A673 (cell line): ENCODE results near the gene ATG4A. TPM values are rescaled to one million over a fixed set of nuclear protein-coding genes. Genes with fewer than 3 reads are reported as not detected.
A peak's percentile ranks its signal among the peaks of the same experiment; 100 is the strongest.

Experiments
- BruUV-seq: library from RNA; stranded (reverse); fragments of 400-500 nt; replicated peaks from 2 replicates; lab custom pipeline; 2021; lab: Mats Ljungman, UMichigan
- CTCF ChIA-PET: fragments of 300-600 bp; sonication (Branson Sonifier 250); formaldehyde crosslinking; loops from one replicate; lab custom pipeline; 2022; ENCODE audit warnings: antibody characterized with exemption; lab: Charles Lee
- POLR2A ChIA-PET: fragments of 300-600 bp; sonication (Branson Sonifier 250); formaldehyde crosslinking; loops from one replicate; lab custom pipeline; 2022; ENCODE audit warnings: antibody characterized with exemption; ENCODE audit not compliant: low non-redundant PET; lab: Charles Lee
- DNase-seq: peaks from one replicate; pipeline ENCODE4 v3.0.0-alpha.2; 2015; ENCODE audit warnings: low spot score
- H3K27ac ChIP-seq: fragments of 200-600 bp; sonication (generic); 2 replicates; pipeline ENCODE4 v1.5.1; 2016; ENCODE audit warnings: mixed run types, low read depth, mild to moderate bottlenecking, mixed read lengths, antibody characterized with exemption, low read length; ENCODE audit not compliant: poor library complexity, severe bottlenecking
- H3K27me3 ChIP-seq: fragments of 200-600 bp; sonication (generic); replicated peaks from 2 replicates; pipeline ENCODE4 v1.6.1; 2017; ENCODE audit warnings: mixed run types, low read depth, mild to moderate bottlenecking, mixed read lengths, antibody characterized with exemption, low read length; ENCODE audit not compliant: insufficient read depth, poor library complexity
- H3K36me3 ChIP-seq: fragments of 200-600 bp; sonication (generic); 2 replicates; pipeline ENCODE4 v1.6.1; 2016; ENCODE audit warnings: mixed run types, mild to moderate bottlenecking, mixed read lengths, antibody characterized with exemption, low read length; ENCODE audit not compliant: insufficient read depth, poor library complexity, severe bottlenecking
- H3K4me1 ChIP-seq: fragments of 200-600 bp; sonication (generic); 2 replicates; pipeline ENCODE4 v1.6.1; 2017; ENCODE audit warnings: mixed run types, mild to moderate bottlenecking, mixed read lengths, antibody characterized with exemption, low read length; ENCODE audit not compliant: insufficient read depth, poor library complexity, severe bottlenecking
- H3K4me3 ChIP-seq: fragments of 200-600 bp; sonication (generic); 2 replicates; pipeline ENCODE4 v1.5.1; 2016; ENCODE audit warnings: low read depth, mixed run types, mild to moderate bottlenecking, mixed read lengths, low read length; ENCODE audit not compliant: poor library complexity, severe bottlenecking
- H3K9me3 ChIP-seq: fragments of 200-600 bp; sonication (generic); 2 replicates; pipeline ENCODE4 v1.6.1; 2016; ENCODE audit warnings: mixed run types, low read depth, mild to moderate bottlenecking, mixed read lengths, antibody characterized with exemption, low read length; ENCODE audit not compliant: poor library complexity, severe bottlenecking
- CTCF ChIP-seq: fragments of 300-800, 200-600 bp; sonication (generic); conservative IDR thresholded peaks from 2 replicates; pipeline ENCODE4 v1.5.1; 2017; ENCODE audit warnings: low read depth, mild to moderate bottlenecking, antibody characterized with exemption, low read length, moderate library complexity, mixed read lengths
- EZH2 ChIP-seq: fragments of 200-600 bp; sonication (generic); IDR thresholded peaks from 2 replicates; pipeline ENCODE4 v1.6.1; 2017; ENCODE audit warnings: borderline replicate concordance, low read depth, mild to moderate bottlenecking, mixed read lengths, antibody characterized with exemption, low read length; ENCODE audit not compliant: poor library complexity, severe bottlenecking
- intact Hi-C: fragments of 100-400 bp; cut with micrococcal nuclease; formaldehyde crosslinking; loops from one replicate; pipeline ENCODE4 v1.10.0; 2022; ENCODE audit not compliant: unreplicated experiment
- total RNA-seq: library from RNA; stranded (reverse); gene quantifications from 2 replicates; pipeline ENCODE4 v1.2.3, GENCODE V29; 2021

ATG4A gene
- total RNA-seq, 1 experiment from 2014 or later: 4.8 TPM

GRCh38 chrX:108087792-108088191 is 3.8 kb upstream of the ATG4A start:
- intact Hi-C loops: no loop called here
- no peak overlapping the region for H3K27ac ChIP-seq
- no peak for DNase-seq
- H3K9me3 ChIP-seq: no peaks in the 10 kb centered on the region
- H3K4me3 ChIP-seq: no peak overlapping the region
- no peaks in the 10 kb centered on the region for H3K4me1 ChIP-seq
- POLR2A ChIA-PET: no interaction called here
- peaks cover 4% of the 10 kb centered on the region for H3K27me3 ChIP-seq
- peaks cover 17% of the 10 kb centered on the region for H3K36me3 ChIP-seq
- no TSS peak for BruUV-seq
- CTCF ChIA-PET: no interaction called here
- TF ChIP-seq EZH2 (no peak), CTCF (no peak)

- Histone ChIP-seq H3K27ac (no peak overlapping the region), H3K4me1 (no peaks in the 10 kb centered on the region), H3K36me3 (peaks cover 17% of the 10 kb centered on the region), H3K4me3 (no peak overlapping the region), H3K9me3 (no peaks in the 10 kb centered on the region), H3K27me3 (peaks cover 4% of the 10 kb centered on the region)
- ChIA-PET POLR2A (no interaction called here), CTCF (no interaction called here)
- DNase-seq: no peak
- no peak for TF ChIP-seq EZH2
- TF ChIP-seq CTCF: no peak
- intact Hi-C loops: no loop called here
- BruUV-seq: no TSS peak
Measured at GRCh38 chrX:108088511-108088910, 3.1 kb upstream of the ATG4A start.

- H3K4me3 ChIP-seq: peak overlapping the region; percentile 64
- no peaks in the 10 kb centered on the region for H3K9me3 ChIP-seq
- DNase-seq: peak; percentile 3
- peak overlapping the region; percentile 75 for H3K27ac ChIP-seq
- no peaks in the 10 kb centered on the region for H3K4me1 ChIP-seq
- BruUV-seq: TSS peak; percentile 77
- CTCF ChIA-PET: no interaction called here
- H3K36me3 ChIP-seq: peaks cover 8% of the 10 kb centered on the region
- intact Hi-C loops: no loop called here
- POLR2A ChIA-PET: no interaction called here
- no peak for TF ChIP-seq EZH2
- TF ChIP-seq CTCF: no peak
- no peaks in the 10 kb centered on the region for H3K27me3 ChIP-seq
Measured at GRCh38 chrX:108090491-108091263, 901 bp upstream of the ATG4A start.
